ENCODE measurements around the gene DNAJC21. TPM values are rescaled to one million over a fixed set of nuclear protein-coding genes. Genes with fewer than 3 reads are reported as not detected.

The DNAJC21 gene
- total and polyA plus RNA-seq, 12 donors, result 12.8 to 52.9 (median 30.3) TPM

DNA sequence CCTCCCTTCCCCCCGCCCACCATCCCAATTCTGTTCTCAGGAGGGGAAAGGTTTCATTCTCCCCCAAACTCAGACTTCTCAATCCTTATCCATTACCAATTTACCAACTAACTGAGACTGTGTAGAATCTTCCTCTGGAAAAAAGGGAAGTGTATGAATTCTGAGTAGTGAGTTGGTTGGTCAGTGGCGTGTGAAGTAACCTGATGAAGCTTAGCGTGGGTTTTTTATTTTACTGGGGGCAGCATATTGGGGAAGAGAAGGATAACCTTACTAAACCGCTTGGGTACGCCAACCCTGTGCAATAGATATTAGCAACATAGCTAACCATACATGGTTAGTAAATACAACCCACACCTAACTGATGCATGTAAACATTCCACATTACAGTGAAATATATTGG lies 1.1 kb upstream of the DNAJC21 start:
- Histone ChIP-seq H3K4me3 (no peak overlapping the region), H3K27me3 (no peaks in the 10 kb centered on the region), H3K36me3 (replicated peaks in 1 of 2) (peaks cover 0 to 36% of the 10 kb centered on the region in 2 donors), H3K4me1 (replicated peaks in 1 of 2) (peaks cover 0 to 32% of the 10 kb centered on the region in 2 donors), H3K9me3 (replicated peaks in 1 of 3) (no peaks in the 10 kb centered on the region), H3K27ac (no peak overlapping the region)
- intact Hi-C loops (cut with DNase I), result no loop called here
- no peak for TF ChIP-seq POLR2A (IDR thresholded peaks at IDR 0.05)
- no peak for TF ChIP-seq CTCF (IDR thresholded peaks at IDR 0.05)
- no peak for DNase-seq
- 78 to 94% (median 92%) methylated on average over 5 of the region's 5 CpGs for WGBS, 4 donors

GRCh38 chr5:34929720-34930461 lies 532 bp downstream of the DNAJC21 start:
- DNase-seq, result peak; percentile 87 to 96 (median 93)
- peak overlapping the region; percentile 80 to 97 (median 97) for H3K27ac ChIP-seq
- WGBS, 4 donors, result 0 to 1% (median 0%) methylated on average over 14 to 70 of the region's 70 CpGs
- peaks cover 0 to 20% of the 10 kb centered on the region in 2 donors for H3K36me3 ChIP-seq (replicated peaks in 1 of 2)
- H3K27me3 ChIP-seq, result no peaks in the 10 kb centered on the region
- peak overlapping the region; percentile 78 to 95 (median 80) for H3K4me3 ChIP-seq
- TF ChIP-seq CTCF (IDR thresholded peaks at IDR 0.05) (no peak), POLR2A (IDR thresholded peaks at IDR 0.05) (peak in 1 of 2 donors; percentile 79)
- peaks cover 0 to 24% of the 10 kb centered on the region in 2 donors for H3K4me1 ChIP-seq (replicated peaks in 1 of 2)
- no peaks in the 10 kb centered on the region for H3K9me3 ChIP-seq (replicated peaks in 1 of 3)
- intact Hi-C loops (cut with DNase I), result no loop called here

- TF ChIP-seq POLR2A (IDR thresholded peaks at IDR 0.05), result no peak
- H3K4me1 ChIP-seq (replicated peaks in 1 of 2), result peaks cover 0 to 24% of the 10 kb centered on the region in 2 donors
- peaks cover 0 to 14% of the 10 kb centered on the region in 2 donors for H3K36me3 ChIP-seq (replicated peaks in 1 of 2)
- H3K27ac ChIP-seq, result peak overlapping the region; percentile 80 to 97 (median 97)
- H3K9me3 ChIP-seq (replicated peaks in 1 of 3), result no peaks in the 10 kb centered on the region
- no peaks in the 10 kb centered on the region for H3K27me3 ChIP-seq
- intact Hi-C loops (cut with DNase I), result no loop called here
- no peak for DNase-seq
- H3K4me3 ChIP-seq, result peak overlapping the region; percentile 78 to 95 (median 80)
- 0 to 2% (median 1%) methylated on average over 3 of the region's 3 CpGs for WGBS, 4 donors
Measured at GRCh38 chr5:34930462-34930844, 1.1 kb downstream of the DNAJC21 start.

DNA sequence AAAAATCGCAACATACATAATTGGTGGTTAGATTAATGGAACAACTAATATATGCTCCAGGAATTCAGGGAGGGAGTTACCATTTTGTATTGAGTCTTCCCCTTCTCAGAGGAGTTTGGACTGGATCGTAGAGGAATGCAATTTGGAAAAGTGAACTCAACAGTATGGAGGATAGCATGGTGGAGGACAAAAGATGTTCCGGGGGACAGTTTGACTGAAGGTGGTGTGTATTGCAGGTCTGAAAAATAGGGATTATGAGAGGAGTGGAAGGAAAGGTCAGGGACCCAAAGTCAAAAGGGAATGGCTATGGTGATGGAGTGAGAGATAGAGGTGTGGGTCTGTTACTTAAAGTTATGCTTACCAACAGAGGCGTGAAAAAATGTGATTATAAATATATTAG lies 1.5 kb downstream of the DNAJC21 start:
- H3K27ac ChIP-seq, result peak overlapping the region in 3 of 5 donors; percentile 97
- 65 to 67% (median 67%) methylated on average over 4 of the region's 4 CpGs for WGBS, 4 donors
- TF ChIP-seq CTCF (IDR thresholded peaks at IDR 0.05) (no peak), POLR2A (IDR thresholded peaks at IDR 0.05) (no peak)

More for the DNA sequence above, 1.5 kb downstream of the DNAJC21 start:
- DNase-seq, result no peak
- Histone ChIP-seq H3K27me3 (no peaks in the 10 kb centered on the region), H3K36me3 (replicated peaks in 1 of 2) (peaks cover 0 to 12% of the 10 kb centered on the region in 2 donors), H3K4me1 (replicated peaks in 1 of 2) (peaks cover 0 to 24% of the 10 kb centered on the region in 2 donors), H3K9me3 (replicated peaks in 1 of 3) (no peaks in the 10 kb centered on the region), H3K4me3 (peak overlapping the region in 1 of 4 donors; percentile 78)
- intact Hi-C loops (cut with DNase I), result no loop called here
